Epidermal melanocyte (primary cell): ENCODE results near the gene PIP5K1C.
"Not testable (repeated sequence)": the region's sequence is repeated elsewhere in the genome, so short reads cannot be mapped to it uniquely, and the experiment has no call there.

Source experiments
- DNase-seq: peaks from one replicate; pipeline ENCODE4 v3.0.0; 2011; ENCODE audit warnings: low spot score; ENCODE audit not compliant: insufficient read length

Gene PIP5K1C

GRCh38 chr19:3674784-3675543, 25.3 kb downstream of the PIP5K1C start:
- DNase-seq, result no peak

- no peak for DNase-seq
Observed at GRCh38 chr19:3673506-3674439, 26.5 kb downstream of the PIP5K1C start.

- DNase-seq, result no peak
Observed at GRCh38 chr19:3672993-3673392, 27.3 kb downstream of the PIP5K1C start.

- DNase-seq, result no peak
Observed at GRCh38 chr19:3672575-3672948, 27.7 kb downstream of the PIP5K1C start.

GRCh38 chr19:3671680-3672574, 28.3 kb downstream of the PIP5K1C start:
- DNase-seq, result no peak

- DNase-seq, result no peak
Observed at GRCh38 chr19:3670796-3671679, 29.2 kb downstream of the PIP5K1C start.

- peak; percentile 48 for DNase-seq
Observed at GRCh38 chr19:3669947-3670795, 30.1 kb downstream of the PIP5K1C start.

- no peak for DNase-seq
Observed at GRCh38 chr19:3669082-3669946, 31.0 kb downstream of the PIP5K1C start.

GRCh38 chr19:3668331-3669081, 31.8 kb downstream of the PIP5K1C start:
- peak; percentile 88 for DNase-seq

- DNase-seq, result no peak
Observed at GRCh38 chr19:3667766-3668165, 32.5 kb downstream of the PIP5K1C start.

GRCh38 chr19:3667037-3667638, 33.1 kb downstream of the PIP5K1C start:
- no peak for DNase-seq

GRCh38 chr19:3666545-3666856, 33.8 kb downstream of the PIP5K1C start:
- not testable (repeated sequence) for DNase-seq

- peak; percentile 63 for DNase-seq
Observed at GRCh38 chr19:3665681-3666544, 34.4 kb downstream of the PIP5K1C start.

GRCh38 chr19:3664879-3665642, 35.2 kb downstream of the PIP5K1C start:
- no peak for DNase-seq

- DNase-seq, result no peak
Observed at GRCh38 chr19:3663838-3664237, 36.4 kb downstream of the PIP5K1C start.
